ENCODE results near the gene KRT3. TPM values are rescaled to one million over a fixed set of nuclear protein-coding genes. Genes with fewer than 3 reads are reported as not detected.

KRT3 gene
- total and polyA plus RNA-seq, 2 donors from 2014 or later: not detected

DNA sequence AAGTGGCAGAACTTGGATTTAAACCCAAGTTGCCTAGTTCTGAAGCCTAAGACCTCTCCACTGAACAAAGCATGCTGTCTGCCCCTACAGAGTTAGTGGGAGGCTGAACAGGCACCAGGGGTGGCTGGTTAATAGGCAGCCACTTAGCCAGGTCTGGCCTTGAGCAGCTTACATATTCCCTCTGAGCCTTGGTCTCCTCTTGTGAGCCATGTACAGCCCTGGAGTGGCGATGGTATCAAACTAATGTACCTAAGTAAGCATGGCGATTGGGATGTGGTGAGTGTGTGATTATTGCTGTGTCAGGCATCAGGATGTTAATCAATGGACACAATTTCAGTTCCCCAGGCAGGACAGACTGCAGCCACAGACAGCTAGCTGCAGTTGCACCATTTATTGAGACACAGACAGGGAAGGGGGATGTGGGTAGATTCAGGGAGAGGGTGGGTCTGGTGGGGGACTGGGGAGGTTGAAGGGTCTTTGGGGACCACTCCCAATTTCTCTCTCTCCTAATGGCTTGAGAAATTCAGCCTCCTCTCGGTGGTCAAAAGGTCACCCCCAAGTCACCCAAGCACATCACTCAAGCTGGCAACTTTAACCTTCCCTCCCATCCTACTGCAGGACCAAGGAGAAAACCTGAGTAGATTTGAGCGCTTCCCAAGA, 25.3 kb upstream of the KRT3 start:
- no peak for FAIRE-seq
- no peaks in the 10 kb centered on the region for H3K9me3 ChIP-seq (ENCODE audit: control insufficient read depth in 2 of 3, insufficient read depth in 1 of 3, low read length in 3 of 3)
- no peak overlapping the region for H3K4me3 ChIP-seq (ENCODE audit: low read length in 3 of 3)
- TF ChIP-seq, protein P1, sequence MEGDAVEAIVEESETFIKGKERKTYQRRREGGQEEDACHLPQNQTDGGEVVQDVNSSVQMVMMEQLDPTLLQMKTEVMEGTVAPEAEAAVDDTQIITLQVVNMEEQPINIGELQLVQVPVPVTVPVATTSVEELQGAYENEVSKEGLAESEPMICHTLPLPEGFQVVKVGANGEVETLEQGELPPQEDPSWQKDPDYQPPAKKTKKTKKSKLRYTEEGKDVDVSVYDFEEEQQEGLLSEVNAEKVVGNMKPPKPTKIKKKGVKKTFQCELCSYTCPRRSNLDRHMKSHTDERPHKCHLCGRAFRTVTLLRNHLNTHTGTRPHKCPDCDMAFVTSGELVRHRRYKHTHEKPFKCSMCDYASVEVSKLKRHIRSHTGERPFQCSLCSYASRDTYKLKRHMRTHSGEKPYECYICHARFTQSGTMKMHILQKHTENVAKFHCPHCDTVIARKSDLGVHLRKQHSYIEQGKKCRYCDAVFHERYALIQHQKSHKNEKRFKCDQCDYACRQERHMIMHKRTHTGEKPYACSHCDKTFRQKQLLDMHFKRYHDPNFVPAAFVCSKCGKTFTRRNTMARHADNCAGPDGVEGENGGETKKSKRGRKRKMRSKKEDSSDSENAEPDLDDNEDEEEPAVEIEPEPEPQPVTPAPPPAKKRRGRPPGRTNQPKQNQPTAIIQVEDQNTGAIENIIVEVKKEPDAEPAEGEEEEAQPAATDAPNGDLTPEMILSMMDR (IDR thresholded peaks at IDR 0.05; ENCODE audit: borderline replicate concordance, extremely low read depth, insufficient read depth): no peak
- H3K36me3 ChIP-seq (ENCODE audit: control insufficient read depth in 2 of 3, insufficient read depth in 3 of 3, low read length in 3 of 3): no peaks in the 10 kb centered on the region
- intact Hi-C loops (cut with DNase I): no loop called here
- no peak for DNase-seq
- H3K4me1 ChIP-seq (ENCODE audit: control insufficient read depth in 2 of 3, insufficient read depth in 2 of 3, low read depth in 1 of 3, low read length in 3 of 3): no peaks in the 10 kb centered on the region
- no peaks in the 10 kb centered on the region for H3K27me3 ChIP-seq (ENCODE audit: control insufficient read depth, insufficient read depth, low read length)
- no peak overlapping the region for H3K27ac ChIP-seq (ENCODE audit: low read depth in 2 of 2, low read length in 2 of 2)
- no peak overlapping the region for H3K9ac ChIP-seq (ENCODE audit: low read length in 3 of 3)

DNA sequence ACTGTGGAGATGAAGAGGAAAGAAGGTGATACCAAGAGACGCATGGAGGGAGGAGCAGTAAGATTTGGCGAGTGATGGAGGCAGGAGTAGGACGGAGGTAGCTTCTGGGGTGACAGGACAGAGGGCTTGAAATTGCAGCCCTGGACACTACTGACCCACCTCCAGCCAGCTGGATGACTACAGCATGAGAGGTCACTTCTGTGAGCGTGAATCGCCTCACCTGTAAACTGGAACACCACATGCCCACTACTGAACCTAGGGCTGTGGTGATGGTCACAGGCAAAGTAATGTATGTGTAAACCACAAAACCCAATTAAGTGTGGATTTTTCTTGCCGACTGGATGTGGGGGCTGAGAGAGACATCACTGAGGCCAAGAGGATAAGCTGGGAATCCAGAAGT, 24.6 kb upstream of the KRT3 start:
- FAIRE-seq (no peak), DNase-seq (no peak)
- Histone ChIP-seq H3K4me3 (ENCODE audit: low read length in 3 of 3) (no peak overlapping the region), H3K9me3 (ENCODE audit: control insufficient read depth in 2 of 3, insufficient read depth in 1 of 3, low read length in 3 of 3) (no peaks in the 10 kb centered on the region), H3K4me1 (ENCODE audit: control insufficient read depth in 2 of 3, insufficient read depth in 2 of 3, low read depth in 1 of 3, low read length in 3 of 3) (no peaks in the 10 kb centered on the region), H3K27me3 (ENCODE audit: control insufficient read depth, insufficient read depth, low read length) (no peaks in the 10 kb centered on the region), H3K36me3 (ENCODE audit: control insufficient read depth in 2 of 3, insufficient read depth in 3 of 3, low read length in 3 of 3) (no peaks in the 10 kb centered on the region), H3K9ac (ENCODE audit: low read length in 3 of 3) (no peak overlapping the region), H3K27ac (ENCODE audit: low read depth in 2 of 2, low read length in 2 of 2) (no peak overlapping the region)
- TF ChIP-seq, protein P1 (IDR thresholded peaks at IDR 0.05; ENCODE audit: borderline replicate concordance, extremely low read depth, insufficient read depth): no peak
- intact Hi-C loops (cut with DNase I): no loop called here

DNA sequence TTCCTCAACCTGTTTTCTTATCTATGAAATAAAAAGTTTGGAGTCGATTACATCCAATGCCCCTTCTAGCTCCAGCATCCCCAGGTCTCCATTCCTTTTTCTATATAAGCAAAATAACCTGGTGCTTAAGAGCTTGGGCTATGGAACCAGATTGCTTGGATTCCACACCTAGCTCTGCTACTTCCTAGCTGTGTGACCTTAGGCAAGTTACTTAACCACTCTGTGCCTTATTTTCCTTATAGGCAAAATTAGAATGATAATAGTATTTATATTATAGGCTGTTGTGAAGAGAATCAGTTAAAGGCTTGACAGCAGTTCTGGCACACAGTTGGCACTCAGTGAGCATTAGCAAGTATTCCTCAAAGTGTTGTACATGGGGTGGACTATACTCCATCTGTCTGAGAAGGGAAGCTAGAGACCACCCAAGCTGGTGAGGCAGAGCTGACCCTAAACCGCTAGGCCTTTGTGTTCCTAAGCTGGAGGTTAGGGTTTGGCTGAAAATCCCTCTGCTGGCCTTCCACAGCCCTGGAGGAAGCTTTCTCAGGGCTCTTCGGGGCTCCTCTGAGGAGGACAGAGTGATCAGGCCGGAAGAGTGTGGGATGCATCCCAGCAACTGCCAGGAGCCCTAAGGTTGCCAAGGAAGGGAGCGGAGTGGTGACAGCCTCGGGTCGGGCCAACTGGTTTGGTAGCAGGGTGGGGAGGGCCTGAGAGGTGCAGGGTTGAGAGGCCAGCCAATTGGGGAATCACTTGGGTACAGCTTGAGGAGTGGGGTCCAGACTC, 24.0 kb upstream of the KRT3 start:
- Histone ChIP-seq H3K27me3 (ENCODE audit: control insufficient read depth, insufficient read depth, low read length) (no peaks in the 10 kb centered on the region), H3K9me3 (ENCODE audit: control insufficient read depth in 2 of 3, insufficient read depth in 1 of 3, low read length in 3 of 3) (no peaks in the 10 kb centered on the region), H3K27ac (ENCODE audit: low read depth in 2 of 2, low read length in 2 of 2) (no peak overlapping the region), H3K9ac (ENCODE audit: low read length in 3 of 3) (no peak overlapping the region), H3K36me3 (ENCODE audit: control insufficient read depth in 2 of 3, insufficient read depth in 3 of 3, low read length in 3 of 3) (no peaks in the 10 kb centered on the region), H3K4me1 (ENCODE audit: control insufficient read depth in 2 of 3, insufficient read depth in 2 of 3, low read depth in 1 of 3, low read length in 3 of 3) (no peaks in the 10 kb centered on the region), H3K4me3 (ENCODE audit: low read length in 3 of 3) (no peak overlapping the region)
- no peak for DNase-seq
- TF ChIP-seq, protein P1 (IDR thresholded peaks at IDR 0.05; ENCODE audit: borderline replicate concordance, extremely low read depth, insufficient read depth): no peak
- FAIRE-seq: no peak
- intact Hi-C loops (cut with DNase I): no loop called here
